ENCODE results near the gene SEL1L2. TPM values are rescaled to one million over a fixed set of nuclear protein-coding genes. Genes with fewer than 3 reads are reported as not detected.

Gene SEL1L2
- polyA plus RNA-seq, 1 experiment = 0.38 TPM

DNA sequence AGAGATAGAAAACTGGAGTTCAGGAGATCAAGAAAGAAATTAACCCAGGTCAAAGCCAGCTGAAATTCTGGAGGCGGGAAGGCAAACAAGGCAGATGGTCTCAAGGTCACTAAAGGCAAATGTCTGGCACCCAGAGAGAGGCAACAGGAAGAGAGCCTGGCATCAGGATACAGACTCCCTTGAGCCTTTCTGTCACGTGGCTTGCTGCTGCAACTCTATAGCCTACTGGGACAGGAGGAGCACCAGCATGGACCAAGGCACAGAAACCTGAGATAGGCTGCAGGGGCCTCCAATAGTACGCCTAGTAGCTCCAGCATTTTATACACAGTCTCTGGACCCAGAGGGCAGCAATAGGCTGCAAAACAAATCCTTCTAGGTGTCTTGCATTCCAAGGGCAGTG, 75.1 kb downstream of the SEL1L2 start:
- H3K36me3 ChIP-seq (ENCODE audit: control insufficient read depth, insufficient read depth, low read length) = no peaks in the 10 kb centered on the region
- no peak overlapping the region for H3K4me3 ChIP-seq (ENCODE audit: low read depth, low read length)
- H3K27me3 ChIP-seq (ENCODE audit: control insufficient read depth, insufficient read depth, low read length) = no peaks in the 10 kb centered on the region
- DNase-seq (ENCODE audit: low read depth) = no peak
- POLR2A ChIA-PET = no interaction called here
- TF ChIP-seq, protein P1, sequence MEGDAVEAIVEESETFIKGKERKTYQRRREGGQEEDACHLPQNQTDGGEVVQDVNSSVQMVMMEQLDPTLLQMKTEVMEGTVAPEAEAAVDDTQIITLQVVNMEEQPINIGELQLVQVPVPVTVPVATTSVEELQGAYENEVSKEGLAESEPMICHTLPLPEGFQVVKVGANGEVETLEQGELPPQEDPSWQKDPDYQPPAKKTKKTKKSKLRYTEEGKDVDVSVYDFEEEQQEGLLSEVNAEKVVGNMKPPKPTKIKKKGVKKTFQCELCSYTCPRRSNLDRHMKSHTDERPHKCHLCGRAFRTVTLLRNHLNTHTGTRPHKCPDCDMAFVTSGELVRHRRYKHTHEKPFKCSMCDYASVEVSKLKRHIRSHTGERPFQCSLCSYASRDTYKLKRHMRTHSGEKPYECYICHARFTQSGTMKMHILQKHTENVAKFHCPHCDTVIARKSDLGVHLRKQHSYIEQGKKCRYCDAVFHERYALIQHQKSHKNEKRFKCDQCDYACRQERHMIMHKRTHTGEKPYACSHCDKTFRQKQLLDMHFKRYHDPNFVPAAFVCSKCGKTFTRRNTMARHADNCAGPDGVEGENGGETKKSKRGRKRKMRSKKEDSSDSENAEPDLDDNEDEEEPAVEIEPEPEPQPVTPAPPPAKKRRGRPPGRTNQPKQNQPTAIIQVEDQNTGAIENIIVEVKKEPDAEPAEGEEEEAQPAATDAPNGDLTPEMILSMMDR (IDR thresholded peaks at IDR 0.05; ENCODE audit: insufficient read depth, low read depth, low read length) = no peak
- CTCF ChIA-PET = no interaction called here

DNA sequence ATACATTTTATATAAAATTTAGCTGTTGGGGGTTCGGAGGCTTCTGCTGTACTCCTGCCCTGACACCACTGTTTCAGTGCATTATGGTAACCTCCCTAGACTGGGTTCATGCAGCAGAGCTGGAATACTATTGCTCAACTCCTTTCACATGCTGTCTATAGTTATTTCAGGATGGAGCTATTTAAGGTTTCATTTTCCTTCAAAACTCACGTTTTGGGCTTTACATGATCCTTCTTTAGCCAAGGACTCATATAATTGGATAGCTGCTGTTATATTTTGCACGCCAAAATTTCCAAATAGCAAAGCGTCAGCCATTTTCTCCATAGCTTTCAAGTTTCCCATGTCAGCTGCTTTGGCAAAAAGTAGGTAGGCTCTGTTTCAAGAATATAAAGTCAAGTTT, 76.8 kb downstream of the SEL1L2 start:
- TF ChIP-seq, protein P1 (IDR thresholded peaks at IDR 0.05; ENCODE audit: insufficient read depth, low read depth, low read length) = no peak
- no peaks in the 10 kb centered on the region for H3K27me3 ChIP-seq (ENCODE audit: control insufficient read depth, insufficient read depth, low read length)
- no peaks in the 10 kb centered on the region for H3K36me3 ChIP-seq (ENCODE audit: control insufficient read depth, insufficient read depth, low read length)
- H3K4me3 ChIP-seq (ENCODE audit: low read depth, low read length) = no peak overlapping the region
- DNase-seq (ENCODE audit: low read depth) = no peak
- ChIA-PET POLR2A (no interaction called here), CTCF (interaction anchor here (0.5 to 0.6 kb wide), 2 partner anchors 18 to 57 kb away, joined by 3 to 4 read pairs; no protein-coding TSS in a partner anchor)

DNA sequence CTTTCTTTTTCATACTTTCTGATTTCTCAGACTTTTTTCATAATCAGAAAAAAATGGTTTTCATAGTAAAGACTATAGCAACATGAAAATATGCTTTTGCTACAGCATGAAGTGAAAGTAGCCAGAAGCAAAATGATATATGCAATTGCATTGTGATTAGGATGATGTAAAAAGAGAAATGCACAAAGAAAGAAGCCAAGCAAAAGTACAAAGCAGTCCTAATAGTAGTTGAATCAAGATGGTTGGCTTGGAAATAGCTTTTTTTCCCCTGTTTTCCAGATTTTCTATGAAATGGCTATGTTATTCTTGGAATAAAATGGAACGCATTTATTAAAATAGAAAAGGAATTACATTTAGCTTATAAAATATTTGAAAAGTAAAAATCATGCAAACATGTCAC, 77.3 kb downstream of the SEL1L2 start:
- DNase-seq (ENCODE audit: low read depth) = no peak
- no peaks in the 10 kb centered on the region for H3K36me3 ChIP-seq (ENCODE audit: control insufficient read depth, insufficient read depth, low read length)
- TF ChIP-seq, protein P1 (IDR thresholded peaks at IDR 0.05; ENCODE audit: insufficient read depth, low read depth, low read length) = no peak
- POLR2A ChIA-PET = no interaction called here
- CTCF ChIA-PET = no interaction called here
- H3K4me3 ChIP-seq (ENCODE audit: low read depth, low read length) = no peak overlapping the region
- H3K27me3 ChIP-seq (ENCODE audit: control insufficient read depth, insufficient read depth, low read length) = no peaks in the 10 kb centered on the region

DNA sequence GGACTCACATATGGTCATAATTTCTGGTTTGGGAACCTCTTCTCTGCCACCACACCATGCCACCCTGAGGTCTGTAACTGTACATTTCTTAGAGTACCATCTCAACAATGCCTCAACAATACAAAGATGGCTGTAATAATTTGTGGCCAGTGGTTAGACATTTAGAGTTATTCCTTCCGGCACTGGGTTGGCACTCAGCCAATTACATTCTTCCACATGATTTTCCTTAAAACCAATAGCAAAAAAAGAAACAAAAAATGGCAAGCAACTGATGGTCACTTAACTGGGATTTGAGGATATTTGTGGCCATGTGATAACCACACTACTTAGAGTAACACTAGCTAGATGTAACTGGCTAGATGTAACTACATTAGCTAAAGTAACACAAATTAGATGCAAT, 79.9 kb downstream of the SEL1L2 start:
- TF ChIP-seq, protein P1 (IDR thresholded peaks at IDR 0.05; ENCODE audit: insufficient read depth, low read depth, low read length) = no peak
- DNase-seq (ENCODE audit: low read depth) = no peak
- CTCF ChIA-PET = interaction anchor here (1.1 kb wide), 1 partner anchor 8 kb away, joined by 3 read pairs; no protein-coding TSS in a partner anchor
- H3K27me3 ChIP-seq (ENCODE audit: control insufficient read depth, insufficient read depth, low read length) = no peaks in the 10 kb centered on the region
- no peaks in the 10 kb centered on the region for H3K36me3 ChIP-seq (ENCODE audit: control insufficient read depth, insufficient read depth, low read length)
- POLR2A ChIA-PET = no interaction called here
- no peak overlapping the region for H3K4me3 ChIP-seq (ENCODE audit: low read depth, low read length)

DNA sequence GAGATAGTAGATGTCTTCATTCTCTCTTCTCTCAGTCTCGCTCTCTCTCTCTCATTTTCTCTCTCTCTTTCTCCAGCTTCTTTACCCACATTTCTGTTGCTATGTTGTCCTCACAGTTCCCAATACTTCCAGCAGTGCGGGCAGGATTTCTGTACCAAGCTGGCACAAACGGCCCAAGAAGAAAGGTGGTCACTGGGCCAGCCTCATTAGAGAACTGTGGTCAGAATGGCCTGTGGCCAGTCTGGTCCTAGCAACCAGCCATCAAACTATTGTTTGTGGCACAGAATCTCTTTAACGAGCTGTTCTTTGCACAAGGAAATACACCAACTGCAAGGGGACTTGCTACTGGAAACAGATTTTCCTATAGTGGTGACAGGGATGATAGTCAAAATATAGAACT, 81.3 kb downstream of the SEL1L2 start:
- TF ChIP-seq, protein P1 (IDR thresholded peaks at IDR 0.05; ENCODE audit: insufficient read depth, low read depth, low read length) = no peak
- POLR2A ChIA-PET = no interaction called here
- no peak for DNase-seq (ENCODE audit: low read depth)
- H3K36me3 ChIP-seq (ENCODE audit: control insufficient read depth, insufficient read depth, low read length) = no peaks in the 10 kb centered on the region
- H3K27me3 ChIP-seq (ENCODE audit: control insufficient read depth, insufficient read depth, low read length) = no peaks in the 10 kb centered on the region
- CTCF ChIA-PET = no interaction called here
- no peak overlapping the region for H3K4me3 ChIP-seq (ENCODE audit: low read depth, low read length)
